Stimulated activated CD4-positive, alpha-beta T cell treated with anti-CD3 and anti-CD28 coated beads, Interleukin-1b, Interleukin-23, amount 100 ng/mL, for 1 hour (primary cell): ENCODE data around the gene ARL6IP4.
"Not testable (repeated sequence)": the region's sequence is repeated elsewhere in the genome, so short reads cannot be mapped to it uniquely, and the experiment has no call there.

ENCODE experiments used
- DNase-seq, 2 donors: peaks; one replicate each; pipeline ENCODE4 v3.0.0-alpha.2; 2020; ENCODE audit warnings: low read depth in 2 of 2

ARL6IP4 gene

GRCh38 chr12:123010681-123011080 lies 30.2 kb downstream of the ARL6IP4 start:
- DNase-seq, result no peak

- no peak for DNase-seq
Observed at GRCh38 chr12:123011701-123012100, 31.2 kb downstream of the ARL6IP4 start.

GRCh38 chr12:123013185-123014095 lies 33.0 kb downstream of the ARL6IP4 start:
- DNase-seq, result no peak

- DNase-seq, result not testable (repeated sequence)
Observed at GRCh38 chr12:123014473-123014872, 34.0 kb downstream of the ARL6IP4 start.

- DNase-seq, result no peak
Observed at GRCh38 chr12:123017753-123018152, 37.3 kb downstream of the ARL6IP4 start.

GRCh38 chr12:123019841-123020138 lies 39.3 kb downstream of the ARL6IP4 start:
- DNase-seq, result no peak

- no peak for DNase-seq
Observed at GRCh38 chr12:123021688-123022604, 41.5 kb downstream of the ARL6IP4 start.

- no peak for DNase-seq
Observed at GRCh38 chr12:123022846-123023245, 42.4 kb downstream of the ARL6IP4 start.

GRCh38 chr12:123024819-123025391 lies 44.4 kb downstream of the ARL6IP4 start:
- no peak for DNase-seq

GRCh38 chr12:123026094-123026853 lies 45.8 kb downstream of the ARL6IP4 start:
- DNase-seq, result no peak

GRCh38 chr12:123027726-123028445 lies 47.4 kb downstream of the ARL6IP4 start:
- no peak for DNase-seq

GRCh38 chr12:123028475-123028874 lies 48.0 kb downstream of the ARL6IP4 start:
- no peak for DNase-seq

GRCh38 chr12:123029550-123029949 lies 49.1 kb downstream of the ARL6IP4 start:
- DNase-seq, result no peak

- no peak for DNase-seq
Observed at GRCh38 chr12:123030686-123031085, 50.2 kb downstream of the ARL6IP4 start.

- no peak for DNase-seq
Observed at GRCh38 chr12:123031171-123031845, 50.8 kb downstream of the ARL6IP4 start.
